Neural cell (in vitro differentiated cells): ENCODE results near the gene TRAPPC1. TPM values are rescaled to one million over a fixed set of nuclear protein-coding genes. Genes with fewer than 3 reads are reported as not detected.

Source experiments
- H2AFZ ChIP-seq: fragments of 200-600, 300-800 bp; sonication (generic), shearing (Covaris generic); 2 replicates; pipeline ENCODE4 v1.6.0; 2014; ENCODE audit warnings: low read depth, mild to moderate bottlenecking, antibody characterized with exemption, low read length, moderate library complexity
- H3F3A ChIP-seq: fragments of 200-600 bp; shearing (Covaris generic); 2 replicates; pipeline ENCODE4 v1.6.1; 2016; ENCODE audit warnings: mild to moderate bottlenecking, moderate library complexity, mixed read lengths, antibody characterized with exemption, low read length; ENCODE audit not compliant: insufficient read depth, poor library complexity, severe bottlenecking
- H3K27ac ChIP-seq: fragments of 200-600, 300-800 bp; sonication (generic), shearing (Covaris generic); 2 replicates; pipeline ENCODE4 v1.5.1; 2014; ENCODE audit warnings: mild to moderate bottlenecking, low read length, moderate library complexity
- H3K27me3 ChIP-seq: fragments of 300-800, 200-600 bp; sonication (generic), shearing (Covaris generic); 2 replicates; pipeline ENCODE4 v1.6.0; 2014; ENCODE audit warnings: mild to moderate bottlenecking, low read depth, low read length, moderate library complexity; ENCODE audit not compliant: insufficient read depth
- H3K36me3 ChIP-seq: fragments of 300-800, 200-600 bp; sonication (generic), shearing (Covaris generic); 2 replicates; pipeline ENCODE4 v1.5.1; 2014; ENCODE audit warnings: mild to moderate bottlenecking, antibody characterized with exemption, low read length, moderate library complexity; ENCODE audit not compliant: insufficient read depth
- H3K4me2 ChIP-seq: fragments of 300-800, 200-600 bp; sonication (generic), shearing (Covaris generic); 2 replicates; pipeline ENCODE4 v1.6.0; 2014; ENCODE audit warnings: mild to moderate bottlenecking, low read length
- H3K4me3 ChIP-seq: fragments of 300-800, 200-600 bp; sonication (generic), shearing (Covaris generic); 2 replicates; pipeline ENCODE4 v1.5.1; 2014; ENCODE audit warnings: mild to moderate bottlenecking, low read length, moderate library complexity
- H3K79me2 ChIP-seq: fragments of 200-600 bp; shearing (Covaris generic); replicated peaks from 2 replicates; pipeline ENCODE4 v1.6.0; 2014; ENCODE audit warnings: mild to moderate bottlenecking, low read length, moderate library complexity; ENCODE audit not compliant: insufficient read depth
- H3K9ac ChIP-seq: fragments of 300-800, 200-600 bp; sonication (generic), shearing (Covaris generic); 2 replicates; pipeline ENCODE4 v1.6.1; 2016; ENCODE audit warnings: mild to moderate bottlenecking, low read length, mixed read lengths
- H3K9me2 ChIP-seq: fragments of 200-600 bp; shearing (Covaris generic); 2 replicates; pipeline ENCODE4 v1.6.1; 2016; ENCODE audit warnings: mild to moderate bottlenecking, low read length, mixed read lengths; ENCODE audit not compliant: insufficient read depth
- H3K9me3 ChIP-seq: fragments of 200-600, 300-800 bp; sonication (generic), shearing (Covaris generic); 2 replicates; pipeline ENCODE4 v1.6.1; 2016; ENCODE audit warnings: mild to moderate bottlenecking, mixed run types, low read length, moderate library complexity, mixed read lengths
- H4K20me1 ChIP-seq: fragments of 200-600 bp; shearing (Covaris generic); 2 replicates; pipeline ENCODE4 v1.6.1; 2016; ENCODE audit warnings: mild to moderate bottlenecking, mixed run types; ENCODE audit not compliant: insufficient read depth
- CTCF ChIP-seq: fragments of 450-650 bp; IDR thresholded peaks from 2 replicates; pipeline ENCODE4 v1.5.1; 2014; ENCODE audit warnings: antibody characterized with exemption, mild to moderate bottlenecking, moderate library complexity; ENCODE audit not compliant: poor library complexity, severe bottlenecking
- EP300 ChIP-seq: fragments of 450-650 bp; conservative IDR thresholded peaks from 2 replicates; pipeline ENCODE4 v1.6.1; 2014; ENCODE audit warnings: antibody characterized with exemption, mild to moderate bottlenecking, moderate library complexity; ENCODE audit not compliant: poor library complexity, severe bottlenecking
- EZH2 ChIP-seq: fragments of 200-600, 300-800 bp; shearing (Covaris generic), sonication (generic); IDR thresholded peaks from 2 replicates; pipeline ENCODE4 v1.6.1; 2014; ENCODE audit warnings: antibody characterized with exemption, low read length, borderline replicate concordance, mild to moderate bottlenecking; ENCODE audit not compliant: insufficient read depth, poor library complexity, severe bottlenecking
- MXI1 ChIP-seq: fragments of 450-650 bp; conservative IDR thresholded peaks from 2 replicates; pipeline ENCODE4 v1.6.1; 2014; ENCODE audit warnings: antibody characterized with exemption, mild to moderate bottlenecking; ENCODE audit not compliant: poor library complexity, severe bottlenecking
- POLR2AphosphoS5 ChIP-seq: IDR thresholded peaks from 2 replicates; pipeline ENCODE4 v1.6.1; 2012
- RAD21 ChIP-seq: fragments of 450-650 bp; conservative IDR thresholded peaks from 2 replicates; pipeline ENCODE4 v1.6.1; 2014; ENCODE audit warnings: antibody characterized with exemption, mild to moderate bottlenecking, moderate library complexity
- REST ChIP-seq: IDR thresholded peaks from 2 replicates; pipeline ENCODE4 v1.6.1; 2012; ENCODE audit warnings: borderline replicate concordance
- SMC3 ChIP-seq: fragments of 450-650 bp; conservative IDR thresholded peaks from 2 replicates; pipeline ENCODE4 v1.6.1; 2014; ENCODE audit warnings: antibody characterized with exemption, mild to moderate bottlenecking, moderate library complexity; ENCODE audit not compliant: poor library complexity
- TAF1 ChIP-seq: IDR thresholded peaks from 2 replicates; pipeline ENCODE4 v1.6.1; 2012; ENCODE audit warnings: low read depth
- polyA plus RNA-seq: library from polyadenylated mRNA; depleted of rRNA; stranded (reverse); fragments of >200 nt; gene quantifications from 2 replicates; pipeline ENCODE4 v1.2.3, GENCODE V29; 2014

The TRAPPC1 gene
- polyA plus RNA-seq, 1 donor from 2014 or later: 34.0 TPM

- TF ChIP-seq EZH2: no peak
- TF ChIP-seq CTCF: no peak
- no peak for TF ChIP-seq SMC3
- TF ChIP-seq TAF1: no peak
- Histone ChIP-seq H3K36me3 (no peaks in the 10 kb centered on the region), H3F3A (no peaks in the 10 kb centered on the region), H3K9me3 (no peaks in the 10 kb centered on the region), H3K4me2 (no peak overlapping the region), H4K20me1 (no peaks in the 10 kb centered on the region), H2AFZ (no peak overlapping the region), H3K4me3 (no peak overlapping the region), H3K9ac (no peak overlapping the region), H3K27me3 (no peaks in the 10 kb centered on the region), H3K9me2 (no peaks in the 10 kb centered on the region), H3K79me2 (no peaks in the 10 kb centered on the region), H3K27ac (no peak overlapping the region)
These were observed 40.5 kb upstream of the TRAPPC1 start for GRCh38 chr17:7972131-7972785.

- no peaks in the 10 kb centered on the region for H3K36me3 ChIP-seq
- no peaks in the 10 kb centered on the region for H3K9me3 ChIP-seq
- H3F3A ChIP-seq: no peaks in the 10 kb centered on the region
- H3K9me2 ChIP-seq: no peaks in the 10 kb centered on the region
- no peaks in the 10 kb centered on the region for H3K79me2 ChIP-seq
- no peak overlapping the region for H3K4me3 ChIP-seq
- no peaks in the 10 kb centered on the region for H4K20me1 ChIP-seq
- no peak overlapping the region for H3K4me2 ChIP-seq
- H2AFZ ChIP-seq: no peak overlapping the region
- no peak overlapping the region for H3K27ac ChIP-seq
- H3K9ac ChIP-seq: no peak overlapping the region
- no peaks in the 10 kb centered on the region for H3K27me3 ChIP-seq
- no peak for TF ChIP-seq POLR2AphosphoS5
- TF ChIP-seq EP300: no peak
- no peak for TF ChIP-seq SMC3
- no peak for TF ChIP-seq MXI1
- no peak for TF ChIP-seq CTCF
- TF ChIP-seq EZH2: no peak
- TF ChIP-seq REST: no peak
- no peak for TF ChIP-seq RAD21
- TF ChIP-seq TAF1: no peak
These were observed 39.9 kb upstream of the TRAPPC1 start for GRCh38 chr17:7971651-7972050.
